ENCODE measurements around the gene PAM. TPM values are rescaled to one million over a fixed set of nuclear protein-coding genes. Genes with fewer than 3 reads are reported as not detected.

The PAM gene
- polyA plus RNA-seq, 1 donor (not counting 4 experiments of a cell fraction or from before 2014, with no cell fraction given), result 149 TPM

GRCh38 chr5:102895234-102895633, 140.1 kb downstream of the PAM start:
- dilution Hi-C loops (cut with MboI; ENCODE audit: extremely low pct_ligation_motif_present, low sequenced_read_pairs), result no loop called here
- no peak overlapping the region for H3K4me2 ChIP-seq (ENCODE audit: control insufficient read depth, extremely low read depth, insufficient read depth, low read depth, low read length)
- H2AFZ ChIP-seq (ENCODE audit: control insufficient read depth, low read length), result no peak overlapping the region
- H3K4me1 ChIP-seq (ENCODE audit: control insufficient read depth, extremely low read depth, insufficient read depth, low read length), result no peaks in the 10 kb centered on the region
- FAIRE-seq (no peak), DNase-seq (ENCODE audit: low read depth, low spot score) (no peak)
- no peak overlapping the region for H3K4me3 ChIP-seq (ENCODE audit: control insufficient read depth in 2 of 3, extremely low read depth in 1 of 3, insufficient read depth in 2 of 3, low read depth in 1 of 3, low read length in 3 of 3)
- H3K9me1 ChIP-seq (ENCODE audit: control insufficient read depth, extremely low read depth, insufficient read depth, low read length), result no peaks in the 10 kb centered on the region
- no peaks in the 10 kb centered on the region for H3K9me3 ChIP-seq (ENCODE audit: control insufficient read depth, low read depth, low read length)
- no peak for TF ChIP-seq CTCF (optimal IDR thresholded peaks at IDR 0.05 in 1 of 3, IDR thresholded peaks at IDR 0.05 in 1 of 3, conservative IDR thresholded peaks at IDR 0.05 in 1 of 3; ENCODE audit: extremely low read depth in 1 of 3, insufficient read depth in 2 of 3, low read length in 3 of 3)
- TF ChIP-seq EZH2 (IDR thresholded peaks at IDR 0.05; ENCODE audit: low read length), result no peak
- H3K79me2 ChIP-seq (ENCODE audit: control insufficient read depth, insufficient read depth, low read length), result no peaks in the 10 kb centered on the region
- H3K27ac ChIP-seq (ENCODE audit: control insufficient read depth, insufficient read depth, low read length), result no peak overlapping the region
- no peak overlapping the region for H3K9ac ChIP-seq (ENCODE audit: control insufficient read depth, extremely low read depth, insufficient read depth, low read length)
- H3K36me3 ChIP-seq (ENCODE audit: control insufficient read depth in 2 of 2, extremely low read depth in 1 of 2, insufficient read depth in 2 of 2, low read length in 2 of 2), result peaks cover 0 to 1% of the 10 kb centered on the region in 2 experiments
- no peaks in the 10 kb centered on the region for H3K27me3 ChIP-seq (ENCODE audit: control insufficient read depth, extremely low read depth, insufficient read depth, low read length)
- no peaks in the 10 kb centered on the region for H4K20me1 ChIP-seq (ENCODE audit: control insufficient read depth, extremely low read depth, insufficient read depth, low read length)

GRCh38 chr5:102895976-102896375, 140.9 kb downstream of the PAM start:
- Histone ChIP-seq H3K27me3 (ENCODE audit: control insufficient read depth, extremely low read depth, insufficient read depth, low read length) (no peaks in the 10 kb centered on the region), H3K4me3 (ENCODE audit: control insufficient read depth in 2 of 3, extremely low read depth in 1 of 3, insufficient read depth in 2 of 3, low read depth in 1 of 3, low read length in 3 of 3) (no peak overlapping the region), H3K9me1 (ENCODE audit: control insufficient read depth, extremely low read depth, insufficient read depth, low read length) (no peaks in the 10 kb centered on the region), H3K9ac (ENCODE audit: control insufficient read depth, extremely low read depth, insufficient read depth, low read length) (no peak overlapping the region), H3K9me3 (ENCODE audit: control insufficient read depth, low read depth, low read length) (no peaks in the 10 kb centered on the region), H4K20me1 (ENCODE audit: control insufficient read depth, extremely low read depth, insufficient read depth, low read length) (no peaks in the 10 kb centered on the region), H3K36me3 (ENCODE audit: control insufficient read depth in 2 of 2, extremely low read depth in 1 of 2, insufficient read depth in 2 of 2, low read length in 2 of 2) (peaks cover 0 to 1% of the 10 kb centered on the region in 2 experiments), H3K27ac (ENCODE audit: control insufficient read depth, insufficient read depth, low read length) (no peak overlapping the region), H3K79me2 (ENCODE audit: control insufficient read depth, insufficient read depth, low read length) (no peaks in the 10 kb centered on the region), H3K4me2 (ENCODE audit: control insufficient read depth, extremely low read depth, insufficient read depth, low read depth, low read length) (no peak overlapping the region), H2AFZ (ENCODE audit: control insufficient read depth, low read length) (no peak overlapping the region), H3K4me1 (ENCODE audit: control insufficient read depth, extremely low read depth, insufficient read depth, low read length) (no peaks in the 10 kb centered on the region)
- no peak for DNase-seq (ENCODE audit: low read depth, low spot score)
- TF ChIP-seq CTCF (optimal IDR thresholded peaks at IDR 0.05 in 1 of 3, IDR thresholded peaks at IDR 0.05 in 1 of 3, conservative IDR thresholded peaks at IDR 0.05 in 1 of 3; ENCODE audit: extremely low read depth in 1 of 3, insufficient read depth in 2 of 3, low read length in 3 of 3) (no peak), EZH2 (IDR thresholded peaks at IDR 0.05; ENCODE audit: low read length) (no peak)
- FAIRE-seq, result no peak
- dilution Hi-C loops (cut with MboI; ENCODE audit: extremely low pct_ligation_motif_present, low sequenced_read_pairs), result no loop called here
